Endothelial cell of umbilical vein (primary cell): Measurements from ENCODE around the gene FAM98C. TPM values are rescaled to one million over a fixed set of nuclear protein-coding genes. Genes with fewer than 3 reads are reported as not detected.

Experiments
- BruUV-seq: library from RNA; stranded (reverse); fragments of 400-500 nt; replicated peaks from 2 replicates; lab custom pipeline; 2021; lab: Mats Ljungman, UMichigan
- CTCF ChIA-PET: fragments of 300-600, 350-600 bp; sonication (Branson Sonifier 250); formaldehyde crosslinking; loops from one replicate; lab custom pipeline; 2021; ENCODE audit warnings: antibody characterized with exemption, inconsistent platforms; lab: Charles Lee
- POLR2A ChIA-PET: fragments of 300-600, 350-600 bp; sonication (Branson Sonifier 250); formaldehyde crosslinking; loops from one replicate; lab custom pipeline; 2021; ENCODE audit warnings: antibody characterized with exemption, inconsistent platforms; lab: Charles Lee
- DNase-seq: peaks from one replicate; pipeline ENCODE4 v3.0.0-alpha.2; 2011; ENCODE audit warnings: low read depth, low spot score
- FAIRE-seq: peaks from 2 replicates; lab custom pipeline; 2011; peaks lifted over from hg19 to GRCh38; lab: Jason Lieb, UNC
- H2AFZ ChIP-seq: 2 replicates; pipeline ENCODE4 v1.6.0; 2012; ENCODE audit warnings: low read depth, low read length, control low read depth, inconsistent platforms
- H3K27ac ChIP-seq: 2 replicates; pipeline ENCODE4 v1.5.1; 2011; ENCODE audit warnings: low read depth, mild to moderate bottlenecking, control low read depth, low read length, moderate library complexity; ENCODE audit not compliant: insufficient read depth
- H3K27me3 ChIP-seq, 2 experiments: 2 replicates each; pipeline versions ENCODE4 v1.6.0 to v1.6.1; 2011; ENCODE audit warnings: low read length in 2 of 2, mixed read lengths in 1 of 2; ENCODE audit not compliant: control insufficient read depth in 2 of 2, insufficient read depth in 2 of 2
- H3K36me3 ChIP-seq, 2 experiments: 2 replicates in 1 of 2; 3 replicates in 1 of 2; pipeline ENCODE4 v1.5.1; 2011; ENCODE audit warnings: low read length in 2 of 2, mild to moderate bottlenecking in 1 of 2, moderate library complexity in 1 of 2; ENCODE audit not compliant: control insufficient read depth in 2 of 2, insufficient read depth in 2 of 2; ENCODE audit errors: extremely low read depth in 1 of 2
- H3K4me1 ChIP-seq: 3 replicates; pipeline ENCODE4 v1.5.1; 2011; ENCODE audit warnings: mild to moderate bottlenecking, low read length; ENCODE audit not compliant: control insufficient read depth, insufficient read depth; ENCODE audit errors: extremely low read depth
- H3K4me2 ChIP-seq: 2 replicates; pipeline ENCODE4 v1.6.1; 2011; ENCODE audit warnings: low read length, control low read depth, mixed read lengths; ENCODE audit not compliant: insufficient read depth
- H3K4me3 ChIP-seq, 3 experiments: fragments of 200-600 bp in 1 of 3; sonication (generic), shearing (Covaris generic) in 1 of 3; replicated peaks in 1 of 3; 2 replicates each; pipeline ENCODE4 v1.5.1; 2011 to 2016; ENCODE audit warnings: control low read depth in 3 of 3, low read length in 3 of 3, mild to moderate bottlenecking in 2 of 3, inconsistent platforms in 1 of 3, low read depth in 1 of 3, moderate library complexity in 1 of 3; ENCODE audit not compliant: insufficient read depth in 1 of 3
- H3K79me2 ChIP-seq: 2 replicates; pipeline ENCODE4 v1.6.0; 2012; ENCODE audit warnings: low read length, inconsistent platforms; ENCODE audit not compliant: control insufficient read depth, insufficient read depth
- H3K9ac ChIP-seq: replicated peaks from 2 replicates; pipeline ENCODE3; 2011; ENCODE audit warnings: low read length, control low read depth; ENCODE audit not compliant: insufficient read depth; ENCODE audit errors: extremely low read depth
- H3K9me1 ChIP-seq: replicated peaks from 3 replicates; pipeline ENCODE4 v1.6.0; 2011; ENCODE audit warnings: mild to moderate bottlenecking, low read length; ENCODE audit not compliant: control insufficient read depth, insufficient read depth; ENCODE audit errors: extremely low read depth
- H3K9me3 ChIP-seq: replicated peaks from 2 replicates; pipeline ENCODE4 v1.5.1; 2012; ENCODE audit warnings: low read length, inconsistent platforms; ENCODE audit not compliant: control insufficient read depth, insufficient read depth
- H4K20me1 ChIP-seq: replicated peaks from 2 replicates; pipeline ENCODE3; 2011; ENCODE audit warnings: mild to moderate bottlenecking, low read length; ENCODE audit not compliant: control insufficient read depth, insufficient read depth; ENCODE audit errors: extremely low read depth
- CTCF ChIP-seq, 2 donors: IDR thresholded peaks; 1 replicate in 1 of 2; 2 replicates in 1 of 2; pipeline ENCODE4 v1.5.1; 2011; ENCODE audit warnings: low read length in 2 of 2, mild to moderate bottlenecking in 2 of 2, moderate library complexity in 2 of 2, control low read depth in 1 of 2, inconsistent platforms in 1 of 2, low read depth in 1 of 2; ENCODE audit not compliant: insufficient read depth in 1 of 2; ENCODE audit errors: extremely low read depth in 1 of 2
- EZH2 ChIP-seq: IDR thresholded peaks from 2 replicates; pipeline ENCODE4 v1.6.1; 2012; ENCODE audit warnings: borderline replicate concordance, low read depth, mild to moderate bottlenecking, moderate library complexity, low read length, inconsistent platforms; ENCODE audit not compliant: severe bottlenecking
- FOS ChIP-seq: IDR thresholded peaks from 2 replicates; pipeline ENCODE4 v1.6.1; 2011; ENCODE audit warnings: mild to moderate bottlenecking, low read length, moderate library complexity, borderline replicate concordance; ENCODE audit not compliant: insufficient read depth
- GATA2 ChIP-seq: IDR thresholded peaks from 2 replicates; pipeline ENCODE4 v1.7.0; 2011; ENCODE audit warnings: low read depth, mild to moderate bottlenecking, moderate library complexity, mixed read lengths, low read length; ENCODE audit not compliant: insufficient read length, insufficient read depth
- JUN ChIP-seq: IDR thresholded peaks from 2 replicates; pipeline ENCODE4 v1.6.1; 2011; ENCODE audit warnings: borderline replicate concordance, low read depth; ENCODE audit not compliant: insufficient read length, insufficient read depth
- MAX ChIP-seq: IDR thresholded peaks from 2 replicates; pipeline ENCODE4 v1.6.1; 2011; ENCODE audit not compliant: insufficient read depth, insufficient read length
- MYC ChIP-seq: IDR thresholded peaks from one replicate; pipeline ENCODE4 v1.6.1; 2011; ENCODE audit warnings: mild to moderate bottlenecking, low read depth, low read length
- POLR2A ChIP-seq: IDR thresholded peaks from 2 replicates; pipeline ENCODE4 v1.6.1; 2012; ENCODE audit warnings: low read depth, mild to moderate bottlenecking, control low read depth, low read length
- POLR2AphosphoS5 ChIP-seq: IDR thresholded peaks from 2 replicates; pipeline ENCODE4 v1.6.1; 2012; ENCODE audit warnings: low read depth, mild to moderate bottlenecking, control low read depth, low read length, moderate library complexity; ENCODE audit not compliant: insufficient read depth
- dilution Hi-C: fragments of 300-500 bp; cut with MboI; formaldehyde crosslinking; loops from one replicate; pipeline ENCODE4 v1.15.0; 2019; ENCODE audit warnings: low sequenced_read_pairs; ENCODE audit not compliant: extremely low pct_ligation_motif_present
- intact Hi-C: fragments of 100-400 bp; cut with micrococcal nuclease; formaldehyde crosslinking; loops from one replicate; pipeline ENCODE4 v1.10.0; 2022
- polyA plus RNA-seq, 4 experiments: library from polyadenylated mRNA; depleted of rRNA in 3 of 4; stranded (reverse) in 3 of 4; unstranded in 1 of 4; fragments of >200 nt; gene quantifications; 2 replicates each; pipeline versions ENCODE4 v1.2.1 to v1.2.3, GENCODE V29; 2011 to 2012; ENCODE audit warnings: missing spikeins in 1 of 4
- total RNA-seq: library from RNA; stranded (reverse); gene quantifications from 2 replicates; pipeline ENCODE4 v1.2.3, GENCODE V29; 2021

FAM98C gene
- total and polyA plus RNA-seq, 2 donors (not counting 3 experiments of a cell fraction or from before 2014, with no cell fraction given), result 12.6 to 13.0 TPM

GRCh38 chr19:38430931-38431330 lies 28.0 kb downstream of the FAM98C start:
- dilution Hi-C loops (no loop called here), intact Hi-C loops (no loop called here)
- no peak for DNase-seq
- FAIRE-seq, result no peak
- Histone ChIP-seq H3K9ac (no peak overlapping the region), H4K20me1 (no peaks in the 10 kb centered on the region), H3K27ac (no peak overlapping the region), H3K36me3 (no peaks in the 10 kb centered on the region), H3K4me1 (no peaks in the 10 kb centered on the region), H3K79me2 (no peaks in the 10 kb centered on the region), H3K27me3 (peaks cover 4 to 5% of the 10 kb centered on the region in 2 experiments), H3K9me1 (no peaks in the 10 kb centered on the region), H3K4me2 (no peak overlapping the region), H3K9me3 (no peaks in the 10 kb centered on the region), H2AFZ (no peak overlapping the region), H3K4me3 (no peak overlapping the region)
- no peak for TF ChIP-seq FOS
- TF ChIP-seq CTCF (IDR thresholded peaks at IDR 0.05; ENCODE audit: extremely low read depth in 1 of 2, insufficient read depth in 1 of 2, low read depth in 1 of 2, low read length in 2 of 2), result no peak
- TF ChIP-seq EZH2, result no peak
- TF ChIP-seq POLR2AphosphoS5, result no peak
- TF ChIP-seq MYC, result no peak
- no peak for TF ChIP-seq GATA2
- no peak for TF ChIP-seq MAX
- TF ChIP-seq JUN, result no peak
- no peak for TF ChIP-seq POLR2A
- ChIA-PET CTCF (no interaction called here), POLR2A (no interaction called here)
- no TSS peak for BruUV-seq
